Calu3 (cell line): ENCODE results near the gene MAML3. TPM values are rescaled to one million over a fixed set of nuclear protein-coding genes. Genes with fewer than 3 reads are reported as not detected.

ENCODE experiments used
- BruUV-seq: library from RNA; stranded (reverse); fragments of 400-500 nt; replicated peaks from 2 replicates; lab custom pipeline; 2021; lab: Mats Ljungman, UMichigan
- CTCF ChIA-PET: fragments of 300-600 bp; sonication (Branson Sonifier 250); formaldehyde crosslinking; loops from one replicate; lab custom pipeline; 2022; ENCODE audit warnings: antibody characterized with exemption; lab: Charles Lee
- DNase-seq: peaks from one replicate; pipeline ENCODE4 v3.0.0; 2022
- H3K27ac Mint-ChIP-seq: one replicate; pipeline ENCODE4 v1.8.0; 2022; ENCODE audit warnings: mixed read lengths; ENCODE audit not compliant: unreplicated experiment
- H3K27me3 Mint-ChIP-seq: one replicate; pipeline ENCODE4 v1.8.0; 2022; ENCODE audit warnings: mixed read lengths; ENCODE audit not compliant: unreplicated experiment
- H3K36me3 Mint-ChIP-seq: one replicate; pipeline ENCODE4 v1.8.0; 2022; ENCODE audit warnings: mild to moderate bottlenecking, moderate library complexity, mixed read lengths; ENCODE audit not compliant: insufficient read depth, unreplicated experiment
- H3K4me1 Mint-ChIP-seq: one replicate; pipeline ENCODE4 v1.8.0; 2022; ENCODE audit warnings: mild to moderate bottlenecking, low read depth, mixed read lengths; ENCODE audit not compliant: unreplicated experiment
- H3K4me3 Mint-ChIP-seq: one replicate; pipeline ENCODE4 v1.8.0; 2022; ENCODE audit warnings: mild to moderate bottlenecking, low read depth, moderate library complexity, mixed read lengths; ENCODE audit not compliant: unreplicated experiment
- H3K9me3 Mint-ChIP-seq: one replicate; pipeline ENCODE4 v1.8.0; 2022; ENCODE audit warnings: low read depth, mixed read lengths; ENCODE audit not compliant: unreplicated experiment
- intact Hi-C: fragments of 100-400 bp; cut with micrococcal nuclease; formaldehyde crosslinking; loops from one replicate; pipeline ENCODE4 v1.10.0; 2022; ENCODE audit not compliant: unreplicated experiment
- total RNA-seq: library from RNA; stranded (reverse); gene quantifications from 2 replicates; pipeline ENCODE4 v1.2.3, GENCODE V29; 2022
- TF ChIP-seq, protein P1 (sequence below): fragments of 200-600 bp; IDR thresholded peaks from one replicate; pipeline ENCODE4 v1.8.0; 2022; ENCODE audit warnings: antibody characterized with exemption; ENCODE audit not compliant: unreplicated experiment

The MAML3 gene
- total RNA-seq, 1 experiment from 2014 or later: 4.0 TPM

DNA sequence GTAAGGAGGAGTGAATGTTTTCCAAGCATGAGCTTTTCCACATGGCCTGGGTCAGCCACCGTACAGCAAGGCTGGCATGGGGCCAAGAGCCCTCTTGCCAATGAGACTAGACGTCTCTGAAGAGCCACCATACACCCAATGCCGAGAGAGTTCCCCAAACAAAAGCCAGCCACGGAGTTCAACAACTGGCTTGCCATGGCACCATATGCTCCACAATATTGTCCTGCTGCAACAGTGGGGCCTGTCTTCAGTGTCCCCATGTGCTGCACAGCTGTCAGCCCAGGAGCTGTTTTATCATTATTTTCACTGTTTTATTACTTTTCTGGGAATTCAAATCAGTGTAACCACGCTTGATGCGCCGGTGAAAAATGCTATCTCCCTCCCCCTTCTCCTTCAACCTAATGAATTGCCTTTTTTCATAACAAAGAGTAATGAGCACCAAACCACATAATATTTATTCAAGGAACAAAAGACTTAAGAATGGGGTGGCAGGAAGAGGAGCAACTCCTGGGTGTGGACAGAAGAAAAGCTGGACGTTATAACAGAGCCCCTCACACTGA lies 18.4 kb downstream of the MAML3 start:
- intact Hi-C loops: loop anchor here (5.0 kb wide), 2 partner anchors 83 to 113 kb away; no protein-coding TSS in a partner anchor
- Mint-ChIP-seq H3K27me3 (no peaks in the 10 kb centered on the region), H3K4me1 (peaks cover 61% of the 10 kb centered on the region), H3K4me3 (no peak overlapping the region), H3K27ac (peak overlapping the region; percentile 52), H3K9me3 (no peaks in the 10 kb centered on the region), H3K36me3 (peaks cover 9% of the 10 kb centered on the region)
- no peak for DNase-seq
- BruUV-seq: no TSS peak
- TF ChIP-seq, protein P1, sequence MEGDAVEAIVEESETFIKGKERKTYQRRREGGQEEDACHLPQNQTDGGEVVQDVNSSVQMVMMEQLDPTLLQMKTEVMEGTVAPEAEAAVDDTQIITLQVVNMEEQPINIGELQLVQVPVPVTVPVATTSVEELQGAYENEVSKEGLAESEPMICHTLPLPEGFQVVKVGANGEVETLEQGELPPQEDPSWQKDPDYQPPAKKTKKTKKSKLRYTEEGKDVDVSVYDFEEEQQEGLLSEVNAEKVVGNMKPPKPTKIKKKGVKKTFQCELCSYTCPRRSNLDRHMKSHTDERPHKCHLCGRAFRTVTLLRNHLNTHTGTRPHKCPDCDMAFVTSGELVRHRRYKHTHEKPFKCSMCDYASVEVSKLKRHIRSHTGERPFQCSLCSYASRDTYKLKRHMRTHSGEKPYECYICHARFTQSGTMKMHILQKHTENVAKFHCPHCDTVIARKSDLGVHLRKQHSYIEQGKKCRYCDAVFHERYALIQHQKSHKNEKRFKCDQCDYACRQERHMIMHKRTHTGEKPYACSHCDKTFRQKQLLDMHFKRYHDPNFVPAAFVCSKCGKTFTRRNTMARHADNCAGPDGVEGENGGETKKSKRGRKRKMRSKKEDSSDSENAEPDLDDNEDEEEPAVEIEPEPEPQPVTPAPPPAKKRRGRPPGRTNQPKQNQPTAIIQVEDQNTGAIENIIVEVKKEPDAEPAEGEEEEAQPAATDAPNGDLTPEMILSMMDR: no peak
- CTCF ChIA-PET: no interaction called here

DNA sequence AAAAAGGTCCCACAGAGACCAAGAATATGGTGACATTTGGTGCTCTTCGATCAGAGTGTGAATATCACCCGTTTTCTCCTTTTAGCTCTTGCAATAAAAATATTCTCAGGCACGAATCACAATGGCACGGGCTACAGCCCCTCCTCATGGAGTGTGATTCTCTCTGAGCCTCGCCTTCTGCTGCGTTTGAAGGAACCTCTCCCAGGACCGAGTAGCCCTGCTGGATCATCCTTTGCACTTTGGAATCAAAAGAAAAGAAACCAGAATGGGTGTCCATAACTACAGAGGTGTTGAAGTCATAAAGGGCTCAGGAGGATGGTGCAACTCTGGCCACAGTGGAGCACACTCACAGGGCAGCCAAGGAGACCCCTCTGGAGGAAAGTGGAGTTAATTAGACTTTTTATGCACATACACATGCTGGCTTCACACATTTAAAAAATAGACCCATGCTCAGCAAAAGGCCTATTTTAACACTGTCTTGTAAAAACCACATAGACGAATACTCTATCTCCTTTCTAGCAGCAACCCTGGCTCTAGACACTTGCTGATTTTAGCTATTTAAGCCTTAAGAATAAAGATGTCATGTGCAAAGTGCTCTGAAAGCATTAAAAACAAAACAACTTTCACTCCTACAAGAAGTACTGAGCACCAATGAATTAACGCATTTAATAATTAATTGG lies 19.1 kb downstream of the MAML3 start:
- no peaks in the 10 kb centered on the region for H3K27me3 Mint-ChIP-seq
- TF ChIP-seq, protein P1: no peak
- no TSS peak for BruUV-seq
- H3K36me3 Mint-ChIP-seq: peaks cover 9% of the 10 kb centered on the region
- peaks cover 65% of the 10 kb centered on the region for H3K4me1 Mint-ChIP-seq
- H3K9me3 Mint-ChIP-seq: no peaks in the 10 kb centered on the region
- no peak overlapping the region for H3K4me3 Mint-ChIP-seq
- intact Hi-C loops: loop anchor here (5.0 kb wide), 3 partner anchors 38 to 113 kb away; no protein-coding TSS in a partner anchor
- CTCF ChIA-PET: no interaction called here
- peak overlapping the region; percentile 52 for H3K27ac Mint-ChIP-seq
- DNase-seq: no peak

DNA sequence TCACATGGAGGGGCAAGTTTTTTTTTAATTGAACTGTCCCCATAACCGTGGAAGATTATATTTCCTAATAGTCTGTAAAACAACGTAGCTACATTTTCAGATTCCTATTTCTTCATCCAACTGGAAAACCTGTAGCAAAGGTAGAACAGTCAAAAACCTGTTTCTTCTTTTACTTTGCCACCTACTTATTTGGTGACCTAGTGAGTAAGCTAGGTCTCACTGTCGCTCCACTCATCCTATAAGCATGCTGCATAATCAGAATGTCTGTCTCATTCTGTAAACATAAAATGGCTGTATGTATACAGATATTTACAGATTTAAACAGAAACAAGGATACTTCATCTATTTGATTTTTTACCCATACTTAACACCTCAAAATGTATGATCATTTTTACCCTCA lies 20.4 kb downstream of the MAML3 start:
- Mint-ChIP-seq H3K27ac (no peak overlapping the region), H3K27me3 (no peaks in the 10 kb centered on the region), H3K36me3 (peaks cover 9% of the 10 kb centered on the region), H3K4me1 (peaks cover 65% of the 10 kb centered on the region), H3K4me3 (no peak overlapping the region), H3K9me3 (no peaks in the 10 kb centered on the region)
- CTCF ChIA-PET: no interaction called here
- DNase-seq: no peak
- TF ChIP-seq, protein P1: no peak
- intact Hi-C loops: loop anchor here (5.0 kb wide), 1 partner anchor 36 kb away; no protein-coding TSS in a partner anchor
- BruUV-seq: no TSS peak

GRCh38 chr4:140131675-140132229 lies 22.2 kb downstream of the MAML3 start:
- Mint-ChIP-seq H3K27me3 (no peaks in the 10 kb centered on the region), H3K4me3 (no peak overlapping the region), H3K27ac (peak overlapping the region; percentile 75), H3K36me3 (peaks cover 5% of the 10 kb centered on the region), H3K4me1 (peaks cover 50% of the 10 kb centered on the region), H3K9me3 (no peaks in the 10 kb centered on the region)
- intact Hi-C loops: loop anchor here (5.0 kb wide), 1 partner anchor 34 kb away; no protein-coding TSS in a partner anchor
- BruUV-seq: no TSS peak
- no peak for DNase-seq
- CTCF ChIA-PET: no interaction called here
- TF ChIP-seq, protein P1: no peak
